ENCODE data around the gene PDGFA. TPM values are rescaled to one million over a fixed set of nuclear protein-coding genes. Genes with fewer than 3 reads are reported as not detected.

The PDGFA gene
- total RNA-seq, 2 experiments from 2014 or later, result 16.7 to 18.8 TPM

GRCh38 chr7:550881-551614 lies 31.4 kb upstream of the PDGFA start:
- ATAC-seq (no peak), DNase-seq (no peak)
- Mint-ChIP-seq H3K4me1 (ENCODE audit: low read depth) (no peaks in the 10 kb centered on the region), H3K9me3 (no peaks in the 10 kb centered on the region), H3K4me3 (no peak overlapping the region), H3K27ac (no peak overlapping the region), H3K27me3 (no peaks in the 10 kb centered on the region), H3K36me3 (ENCODE audit: low read depth) (peaks cover 15% of the 10 kb centered on the region)
- ChIA-PET CTCF (no interaction called here), POLR2A (no interaction called here)
- intact Hi-C loops (cut with micrococcal nuclease), result no loop called here
- no peak for TF ChIP-seq CTCF (IDR thresholded peaks at IDR 0.05)

DNA sequence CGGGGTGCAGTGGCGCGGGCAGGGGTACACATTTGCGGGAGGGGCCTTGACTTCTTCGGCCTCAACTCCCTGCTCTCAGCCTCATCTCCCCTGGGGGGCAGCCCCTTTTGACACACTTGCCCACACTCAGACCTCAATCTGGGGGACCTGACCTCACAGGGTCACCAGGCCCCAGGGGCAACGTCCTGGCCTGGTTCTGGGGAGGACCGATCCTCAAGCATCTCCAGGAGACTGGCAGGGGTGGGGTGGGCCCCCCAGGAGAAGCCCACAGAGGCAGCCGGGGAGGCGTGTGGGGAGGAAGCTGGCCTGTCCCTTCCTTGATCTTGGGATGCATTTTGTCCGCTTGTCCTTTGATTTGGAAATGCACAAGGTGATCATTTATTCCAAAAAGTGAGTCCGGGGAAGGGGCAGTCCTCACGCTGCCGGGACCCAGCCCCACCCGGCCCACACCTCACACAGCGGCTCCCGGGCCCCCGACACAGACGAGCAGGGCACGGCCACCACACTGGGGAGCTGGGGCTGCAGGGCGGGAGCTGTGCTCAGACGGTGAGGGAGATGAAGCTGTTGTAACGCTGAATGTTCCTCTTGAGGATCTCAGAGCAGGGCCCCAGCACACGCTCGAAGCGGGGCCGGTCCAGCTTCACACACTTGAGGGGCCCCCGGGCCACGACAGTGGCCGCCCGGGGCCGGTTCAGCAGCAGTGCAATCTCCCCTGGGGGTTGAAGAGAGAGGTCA lies 30.4 kb upstream of the PDGFA start:
- H3K4me1 Mint-ChIP-seq (ENCODE audit: low read depth), result no peaks in the 10 kb centered on the region
- DNase-seq, result no peak
- H3K4me3 Mint-ChIP-seq, result no peak overlapping the region
- ChIA-PET POLR2A (no interaction called here), CTCF (no interaction called here)
- H3K27ac Mint-ChIP-seq, result no peak overlapping the region
- intact Hi-C loops (cut with micrococcal nuclease), result no loop called here
- ATAC-seq, result no peak
- peaks cover 17% of the 10 kb centered on the region for H3K36me3 Mint-ChIP-seq (ENCODE audit: low read depth)
- H3K27me3 Mint-ChIP-seq, result no peaks in the 10 kb centered on the region
- H3K9me3 Mint-ChIP-seq, result peaks cover 4% of the 10 kb centered on the region
- TF ChIP-seq CTCF (IDR thresholded peaks at IDR 0.05), result no peak

- Mint-ChIP-seq H3K27me3 (no peaks in the 10 kb centered on the region), H3K9me3 (peaks cover 4% of the 10 kb centered on the region), H3K4me1 (ENCODE audit: low read depth) (no peaks in the 10 kb centered on the region), H3K36me3 (ENCODE audit: low read depth) (peaks cover 17% of the 10 kb centered on the region), H3K27ac (no peak overlapping the region), H3K4me3 (no peak overlapping the region)
- ChIA-PET POLR2A (no interaction called here), CTCF (no interaction called here)
- no peak for DNase-seq
- intact Hi-C loops (cut with micrococcal nuclease), result no loop called here
- no peak for TF ChIP-seq CTCF (IDR thresholded peaks at IDR 0.05)
- no peak for ATAC-seq
Measured at GRCh38 chr7:549066-549890, 29.6 kb upstream of the PDGFA start.

GRCh38 chr7:548401-548800 lies 28.8 kb upstream of the PDGFA start:
- CTCF ChIA-PET, result no interaction called here

More at GRCh38 chr7:548401-548800, 28.8 kb upstream of the PDGFA start:
- POLR2A ChIA-PET, result no interaction called here
- DNase-seq, result no peak
- no peak for ATAC-seq
- intact Hi-C loops (cut with micrococcal nuclease), result no loop called here
- TF ChIP-seq CTCF (IDR thresholded peaks at IDR 0.05), result no peak
- no peak overlapping the region for H3K4me3 Mint-ChIP-seq
- peaks cover 17% of the 10 kb centered on the region for H3K36me3 Mint-ChIP-seq (ENCODE audit: low read depth)
- no peaks in the 10 kb centered on the region for H3K4me1 Mint-ChIP-seq (ENCODE audit: low read depth)
- H3K27ac Mint-ChIP-seq, result no peak overlapping the region
- H3K9me3 Mint-ChIP-seq, result peaks cover 4% of the 10 kb centered on the region
- H3K27me3 Mint-ChIP-seq, result no peaks in the 10 kb centered on the region

All from activated CD8-positive, alpha-beta T cell treated with anti-CD3 and anti-CD28 coated beads for 36 hours (primary cell).